DOHH2 (cell line): Measurements from ENCODE around the gene C4orf51.

Source experiments
- H3F3A ChIP-seq: fragments of 200-600 bp; sonication (generic), shearing (Covaris generic); 2 replicates; pipeline ENCODE4 v1.6.0; 2016; ENCODE audit warnings: antibody characterized with exemption, mild to moderate bottlenecking; ENCODE audit not compliant: control insufficient read depth, insufficient read depth
- H3K27ac ChIP-seq: fragments of 200-600 bp; sonication (generic); 2 replicates; pipeline ENCODE4 v1.5.1; 2014; ENCODE audit warnings: low read depth, mild to moderate bottlenecking, low read length, moderate library complexity
- H3K27me3 ChIP-seq: fragments of 200-600 bp; sonication (generic); 2 replicates; pipeline ENCODE4 v1.6.1; 2014; ENCODE audit warnings: mild to moderate bottlenecking, low read length, mixed read lengths; ENCODE audit not compliant: control insufficient read depth
- H3K36me3 ChIP-seq: fragments of 200-600 bp; sonication (generic); 2 replicates; pipeline ENCODE4 v1.6.1; 2014; ENCODE audit warnings: mild to moderate bottlenecking, low read length, moderate library complexity, mixed read lengths; ENCODE audit not compliant: control insufficient read depth
- H3K4me1 ChIP-seq: fragments of 200-600 bp; sonication (generic); 2 replicates; pipeline ENCODE4 v1.6.1; 2014; ENCODE audit warnings: mild to moderate bottlenecking, low read length, mixed read lengths; ENCODE audit not compliant: control insufficient read depth
- H3K4me2 ChIP-seq: fragments of 200-600 bp; sonication (generic); 2 replicates; pipeline ENCODE4 v1.6.0; 2014; ENCODE audit warnings: mild to moderate bottlenecking, low read length, moderate library complexity
- H3K4me3 ChIP-seq: fragments of 200-600 bp; sonication (generic); 2 replicates; pipeline ENCODE4 v1.5.1; 2014; ENCODE audit warnings: mild to moderate bottlenecking, low read length, mixed read lengths
- H3K79me2 ChIP-seq: fragments of 200-600 bp; sonication (generic); 2 replicates; pipeline ENCODE4 v1.6.1; 2014; ENCODE audit warnings: mild to moderate bottlenecking, low read length, mixed read lengths; ENCODE audit not compliant: control insufficient read depth
- H3K9me2 ChIP-seq: fragments of 200-600 bp; sonication (generic); replicated peaks from 2 replicates; pipeline ENCODE4 v1.6.1; 2014; ENCODE audit warnings: mild to moderate bottlenecking, low read length, mixed read lengths; ENCODE audit not compliant: control insufficient read depth
- H3K9me3 ChIP-seq: fragments of 200-600 bp; sonication (generic); 2 replicates; pipeline ENCODE4 v1.6.1; 2014; ENCODE audit warnings: antibody characterized with exemption, low read length, mixed read lengths; ENCODE audit not compliant: control insufficient read depth, insufficient read depth
- H4K20me1 ChIP-seq: fragments of 200-600 bp; sonication (generic); 2 replicates; pipeline ENCODE4 v1.6.0; 2014; ENCODE audit warnings: low read depth, mild to moderate bottlenecking, antibody characterized with exemption, low read length, moderate library complexity; ENCODE audit not compliant: control insufficient read depth, insufficient read depth
- CTCF ChIP-seq: fragments of 200-600 bp; sonication (generic); IDR thresholded peaks from one replicate; pipeline ENCODE4 v1.5.1; 2014; ENCODE audit warnings: antibody characterized with exemption, mild to moderate bottlenecking, low read depth, low read length; ENCODE audit not compliant: poor library complexity, severe bottlenecking
- EZH2phosphoT487 ChIP-seq: fragments of 200-600 bp; sonication (generic); IDR thresholded peaks from 2 replicates; pipeline ENCODE4 v1.6.1; 2017; ENCODE audit warnings: borderline replicate concordance, mild to moderate bottlenecking, antibody characterized with exemption, low read length, moderate library complexity, mixed read lengths

Gene C4orf51

GRCh38 chr4:145731028-145731427 lies 51.1 kb downstream of the C4orf51 start:
- H3F3A ChIP-seq, result no peaks in the 10 kb centered on the region
- H3K4me2 ChIP-seq, result no peak overlapping the region
- H4K20me1 ChIP-seq, result no peaks in the 10 kb centered on the region
- peaks cover 9% of the 10 kb centered on the region; the same call in 1 of the 2 replicates for H3K4me1 ChIP-seq
- no peak overlapping the region for H3K27ac ChIP-seq
- peaks cover 27% of the 10 kb centered on the region for H3K27me3 ChIP-seq
- H3K79me2 ChIP-seq, result no peaks in the 10 kb centered on the region
- H3K9me2 ChIP-seq, result no peaks in the 10 kb centered on the region
- no peaks in the 10 kb centered on the region for H3K9me3 ChIP-seq
- TF ChIP-seq CTCF, result no peak
- H3K4me3 ChIP-seq, result no peak overlapping the region
- H3K36me3 ChIP-seq, result no peaks in the 10 kb centered on the region

- Histone ChIP-seq H3F3A (no peaks in the 10 kb centered on the region), H3K4me3 (peak overlapping the region; percentile 76), H3K27ac (no peak overlapping the region), H3K9me2 (no peaks in the 10 kb centered on the region), H3K27me3 (peaks cover 27% of the 10 kb centered on the region), H3K4me2 (peak overlapping the region; percentile 89), H3K4me1 (peaks cover 9% of the 10 kb centered on the region; the same call in 1 of the 2 replicates), H3K9me3 (no peaks in the 10 kb centered on the region), H4K20me1 (no peaks in the 10 kb centered on the region), H3K79me2 (no peaks in the 10 kb centered on the region), H3K36me3 (no peaks in the 10 kb centered on the region)
- TF ChIP-seq CTCF (no peak), EZH2phosphoT487 (no peak)
These were observed 52.3 kb downstream of the C4orf51 start for GRCh38 chr4:145732001-145732815.

GRCh38 chr4:145732895-145733880 lies 53.2 kb downstream of the C4orf51 start:
- H3K4me3 ChIP-seq, result peak overlapping the region; percentile 76
- H3K79me2 ChIP-seq, result no peaks in the 10 kb centered on the region
- H4K20me1 ChIP-seq, result no peaks in the 10 kb centered on the region
- no peaks in the 10 kb centered on the region for H3K36me3 ChIP-seq
- TF ChIP-seq CTCF (no peak), EZH2phosphoT487 (no peak)
- no peaks in the 10 kb centered on the region for H3K9me3 ChIP-seq
- H3K27me3 ChIP-seq, result peaks cover 27% of the 10 kb centered on the region
- H3K27ac ChIP-seq, result no peak overlapping the region
- peak overlapping the region; percentile 89 for H3K4me2 ChIP-seq
- no peaks in the 10 kb centered on the region for H3K9me2 ChIP-seq
- H3F3A ChIP-seq, result no peaks in the 10 kb centered on the region
- H3K4me1 ChIP-seq, result peaks cover 9% of the 10 kb centered on the region; the same call in 1 of the 2 replicates
